Naive thymus-derived CD4-positive, alpha-beta T cell (primary cell): ENCODE measurements around the gene CCDC83. TPM values are rescaled to one million over a fixed set of nuclear protein-coding genes. Genes with fewer than 3 reads are reported as not detected.
"Not testable (repeated sequence)": the region's sequence is repeated elsewhere in the genome, so short reads cannot be mapped to it uniquely, and the experiment has no call there.

ENCODE experiments used
- ATAC-seq: fragments of 150-1000 bp; cut with Tn5 transposase; 2 replicates; pipeline ENCODE4 v1.10.0; 2021; ENCODE audit warnings: mild to moderate bottlenecking, moderate library complexity
- CTCF ChIA-PET: fragments of 350-600 bp; sonication (Branson Sonifier 250); formaldehyde crosslinking; loops from one replicate; lab custom pipeline; 2021; ENCODE audit warnings: antibody characterized with exemption; lab: Charles Lee
- POLR2A ChIA-PET: fragments of 350-600 bp; sonication (Branson Sonifier 250); formaldehyde crosslinking; loops from one replicate; lab custom pipeline; 2021; ENCODE audit warnings: antibody characterized with exemption, inconsistent platforms; lab: Charles Lee
- DNase-seq, 9 donors: peaks; one replicate each; pipeline versions ENCODE4 v3.0.0 to v3.0.0-alpha.2; 2020 to 2022; ENCODE audit warnings: mixed read lengths in 1 of 9
- H3K27ac ChIP-seq: one replicate; pipeline ENCODE4 v1.7.0; 2013; ENCODE audit warnings: mild to moderate bottlenecking, low read depth, low read length, moderate library complexity
- H3K27me3 ChIP-seq, 2 donors: one replicate each; pipeline ENCODE4 v1.7.0; 2013; ENCODE audit warnings: low read length in 2 of 2, mild to moderate bottlenecking in 2 of 2, moderate library complexity in 2 of 2; ENCODE audit not compliant: control insufficient read depth in 2 of 2, insufficient read depth in 2 of 2
- H3K36me3 ChIP-seq, 3 experiments: 1 replicate in 2 of 3; 2 replicates in 1 of 3; pipeline ENCODE4 v1.7.0; 2013; ENCODE audit warnings: low read length in 3 of 3, mild to moderate bottlenecking in 3 of 3, moderate library complexity in 1 of 3; ENCODE audit not compliant: insufficient read depth in 3 of 3, control insufficient read depth in 2 of 3
- H3K4me1 ChIP-seq, 2 donors: one replicate each; pipeline ENCODE4 v1.7.0; 2013; ENCODE audit warnings: low read length in 2 of 2, mild to moderate bottlenecking in 2 of 2, moderate library complexity in 1 of 2; ENCODE audit not compliant: control insufficient read depth in 2 of 2, insufficient read depth in 2 of 2
- H3K4me3 ChIP-seq: 2 replicates; pipeline ENCODE4 v1.7.0; 2013; ENCODE audit warnings: mild to moderate bottlenecking, low read length
- H3K9me3 ChIP-seq, 3 experiments: 1 replicate in 2 of 3; 2 replicates in 1 of 3; pipeline ENCODE4 v1.7.0; 2013; ENCODE audit warnings: low read length in 3 of 3; ENCODE audit not compliant: control insufficient read depth in 2 of 3
- H3K27ac Mint-ChIP-seq, 9 donors: one replicate each; pipeline ENCODE4 v1.8.0; 2020 to 2022; ENCODE audit warnings: mixed read lengths in 9 of 9, mild to moderate bottlenecking in 8 of 9, moderate library complexity in 5 of 9, inconsistent platforms in 2 of 9
- H3K27me3 Mint-ChIP-seq, 5 donors: one replicate each; pipeline ENCODE4 v1.8.0; 2021 to 2022; ENCODE audit warnings: mixed read lengths in 5 of 5, mild to moderate bottlenecking in 1 of 5
- H3K36me3 Mint-ChIP-seq, 5 donors: one replicate each; pipeline ENCODE4 v1.8.0; 2020 to 2022; ENCODE audit warnings: mixed read lengths in 5 of 5, mild to moderate bottlenecking in 3 of 5, inconsistent platforms in 1 of 5
- H3K4me1 Mint-ChIP-seq, 7 donors: one replicate each; pipeline ENCODE4 v1.8.0; 2020 to 2022; ENCODE audit warnings: mixed read lengths in 7 of 7, mild to moderate bottlenecking in 3 of 7, inconsistent platforms in 1 of 7
- H3K4me3 Mint-ChIP-seq, 10 donors: one replicate each; pipeline ENCODE4 v1.8.0; 2020 to 2022; ENCODE audit warnings: mild to moderate bottlenecking in 10 of 10, mixed read lengths in 10 of 10, moderate library complexity in 6 of 10, inconsistent platforms in 2 of 10
- H3K9me3 Mint-ChIP-seq, 11 donors: one replicate each; pipeline ENCODE4 v1.8.0; 2020 to 2022; ENCODE audit warnings: mixed read lengths in 11 of 11, mild to moderate bottlenecking in 4 of 11, inconsistent platforms in 1 of 11, moderate library complexity in 1 of 11
- intact Hi-C, 2 donors: fragments of 100-400 bp; cut with micrococcal nuclease; formaldehyde crosslinking; loops; one replicate each; pipeline ENCODE4 v1.15.1; 2023
- polyA plus RNA-seq, 2 donors: library from polyadenylated mRNA; unstranded; fragments of 300-500 nt; fragmentation: Illumina TruSeq; gene quantifications; one replicate each; pipeline ENCODE4 v1.2.3, GENCODE V29; 2021
- total RNA-seq, 6 experiments: library from RNA in 5 of 6; stranded (reverse) in 5 of 6; gene quantifications; 1 replicate in 5 of 6; 2 replicates in 1 of 6; pipeline ENCODE4 v1.2.3 and lab custom pipeline; 2021 to 2026

CCDC83 gene
- total and polyA plus RNA-seq, 7 experiments from 2014 or later: not detected

DNA sequence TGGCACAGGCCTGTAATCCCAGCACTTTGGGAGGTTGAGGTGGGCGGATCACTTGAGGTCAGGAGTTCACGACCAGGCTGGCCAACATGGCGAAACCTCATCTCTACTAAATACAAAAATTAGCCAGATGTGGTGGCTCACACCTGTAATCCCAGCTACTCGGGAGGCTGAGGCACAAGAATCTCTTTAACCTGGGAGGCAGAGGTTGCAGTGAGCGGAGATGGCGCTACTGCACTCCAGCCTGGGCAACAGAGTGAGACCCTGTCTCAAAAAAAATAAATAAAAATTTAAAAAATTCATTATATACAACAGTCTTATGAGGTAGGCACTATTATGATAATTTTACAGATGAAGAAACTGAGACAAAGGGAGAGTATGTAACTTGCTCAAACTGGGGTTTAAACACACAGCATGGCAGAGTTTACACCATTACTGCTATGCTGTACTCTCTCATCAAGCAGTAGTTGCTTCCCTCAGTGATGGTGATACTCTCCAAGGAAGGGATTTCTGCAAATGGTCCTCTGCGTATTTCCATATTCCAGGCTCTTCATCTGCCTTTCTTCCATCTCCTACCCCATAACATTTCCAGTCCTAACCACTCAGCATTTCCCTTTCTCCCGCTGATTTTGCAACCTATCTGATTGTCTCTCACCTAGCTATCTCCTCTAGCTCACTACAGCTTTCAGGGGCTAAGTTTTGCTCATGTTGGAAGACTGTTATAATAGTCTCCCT is 95.3 kb downstream of the CCDC83 start:
- H3K4me3 ChIP-seq: no peak overlapping the region
- peaks cover 0 to 10% (median 0%) of the 10 kb centered on the region in 3 experiments for H3K36me3 ChIP-seq
- no peaks in the 10 kb centered on the region for H3K27me3 Mint-ChIP-seq
- intact Hi-C loops: no loop called here
- no peak for DNase-seq
- H3K27ac ChIP-seq: no peak overlapping the region
- H3K9me3 ChIP-seq: peaks cover 0 to 24% (median 0%) of the 10 kb centered on the region in 3 experiments
- ATAC-seq: no peak
- H3K27ac Mint-ChIP-seq: peak overlapping the region in 1 of 9 donors; percentile 82
- CTCF ChIA-PET: interaction anchor here (0.6 kb wide), 1 partner anchor 296 kb away, joined by 3 read pairs; no protein-coding TSS in a partner anchor
- H3K4me1 Mint-ChIP-seq: peaks cover 0 to 37% (median 0%) of the 10 kb centered on the region in 7 donors
- H3K9me3 Mint-ChIP-seq: peaks cover 14 to 59% (median 26%) of the 10 kb centered on the region in 11 donors
- peaks cover 13 to 52% (median 25%) of the 10 kb centered on the region in 5 donors for H3K36me3 Mint-ChIP-seq
- POLR2A ChIA-PET: interaction anchor here (0.5 kb wide), 1 partner anchor 252 kb away, joined by 5 read pairs; no protein-coding TSS in a partner anchor
- H3K4me3 Mint-ChIP-seq: no peak overlapping the region
- no peaks in the 10 kb centered on the region for H3K27me3 ChIP-seq
- H3K4me1 ChIP-seq: no peaks in the 10 kb centered on the region

DNA sequence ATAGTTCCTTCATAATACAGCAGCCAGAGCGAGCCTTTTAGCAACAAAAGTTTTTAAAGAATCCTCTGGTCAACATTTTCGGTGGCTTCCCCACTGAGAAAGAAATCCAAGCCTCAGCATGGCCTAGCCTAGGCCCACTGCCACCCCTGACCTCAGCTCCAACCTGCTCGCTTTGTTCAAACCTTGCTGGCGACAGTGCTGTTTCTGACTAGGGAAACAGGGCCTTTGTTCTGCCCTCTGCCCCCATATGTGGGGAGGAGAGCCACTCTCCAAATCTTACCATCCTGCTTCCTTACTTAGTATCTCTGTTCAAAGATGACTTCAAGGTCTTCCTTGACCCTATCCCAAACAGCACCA is 95.8 kb downstream of the CCDC83 start:
- ChIA-PET POLR2A (interaction anchor here (0.5 kb wide), 1 partner anchor 253 kb away, joined by 5 read pairs; no protein-coding TSS in a partner anchor), CTCF (interaction anchor here (0.6 kb wide), 1 partner anchor 297 kb away, joined by 3 read pairs; no protein-coding TSS in a partner anchor)
- Mint-ChIP-seq H3K4me3 (peak overlapping the region in 1 of 10 donors; percentile 19), H3K9me3 (peaks cover 13 to 57% (median 22%) of the 10 kb centered on the region in 11 donors), H3K27me3 (no peaks in the 10 kb centered on the region), H3K27ac (peak overlapping the region in 2 of 9 donors; percentile 29 to 53), H3K36me3 (peaks cover 13 to 49% (median 29%) of the 10 kb centered on the region in 5 donors), H3K4me1 (peaks cover 0 to 32% (median 0%) of the 10 kb centered on the region in 7 donors)
- peaks cover 0 to 15% (median 0%) of the 10 kb centered on the region in 3 experiments for H3K36me3 ChIP-seq
- DNase-seq: no peak
- H3K27me3 ChIP-seq: no peaks in the 10 kb centered on the region
- intact Hi-C loops: no loop called here
- H3K27ac ChIP-seq: no peak overlapping the region
- H3K4me1 ChIP-seq: no peaks in the 10 kb centered on the region
- ATAC-seq: no peak
- peaks cover 0 to 21% (median 0%) of the 10 kb centered on the region in 3 experiments for H3K9me3 ChIP-seq
- no peak overlapping the region for H3K4me3 ChIP-seq

DNA sequence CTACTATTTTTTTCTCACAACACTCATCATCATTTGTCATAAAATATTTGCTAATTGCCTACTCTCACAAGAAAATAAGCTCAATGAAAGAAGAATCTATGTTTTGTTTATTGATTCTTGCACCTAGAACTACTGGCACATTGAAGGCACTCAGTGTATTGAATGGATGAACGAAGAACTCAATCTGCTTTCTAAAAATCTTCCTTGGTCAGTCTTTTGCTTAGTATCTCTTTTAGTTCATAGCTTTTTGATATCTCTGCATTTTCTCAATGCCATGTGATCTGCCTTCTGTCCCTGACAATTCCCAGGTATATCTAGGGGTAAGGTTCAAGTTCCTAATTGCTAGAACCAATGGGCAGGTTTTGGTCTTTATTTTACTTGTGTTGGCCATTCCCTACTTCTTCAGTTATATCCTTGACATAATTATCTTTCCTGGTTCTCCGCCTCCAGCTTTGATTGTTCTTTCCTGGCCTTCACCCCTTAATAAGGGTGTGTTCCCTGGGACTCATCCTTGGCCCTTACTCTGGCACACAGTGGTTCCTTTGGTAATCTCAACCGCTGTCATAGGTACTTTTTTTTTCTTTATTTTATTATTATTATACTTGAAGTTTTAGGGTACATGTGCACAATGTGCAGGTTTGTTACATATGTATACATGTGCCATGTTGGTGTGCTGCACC is 96.4 kb downstream of the CCDC83 start:
- ChIA-PET CTCF (interaction anchor here (0.6 kb wide), 1 partner anchor 298 kb away, joined by 3 read pairs; no protein-coding TSS in a partner anchor), POLR2A (interaction anchor here (0.5 kb wide), 1 partner anchor 253 kb away, joined by 5 read pairs; no protein-coding TSS in a partner anchor)
- Histone ChIP-seq H3K27me3 (no peaks in the 10 kb centered on the region), H3K9me3 (peaks cover 0 to 21% (median 0%) of the 10 kb centered on the region in 3 experiments), H3K36me3 (peaks cover 0 to 20% (median under 1%) of the 10 kb centered on the region in 3 experiments), H3K27ac (no peak overlapping the region), H3K4me1 (no peaks in the 10 kb centered on the region), H3K4me3 (no peak overlapping the region)
- no peaks in the 10 kb centered on the region for H3K27me3 Mint-ChIP-seq
- intact Hi-C loops: no loop called here
- ATAC-seq: no peak
- H3K27ac Mint-ChIP-seq: peak overlapping the region in 4 of 9 donors; percentile 13 to 53 (median 27)
- peaks cover 13 to 51% (median 34%) of the 10 kb centered on the region in 5 donors for H3K36me3 Mint-ChIP-seq
- DNase-seq: no peak
- H3K9me3 Mint-ChIP-seq: peaks cover 11 to 53% (median 18%) of the 10 kb centered on the region in 11 donors
- peaks cover 0 to 28% (median 0%) of the 10 kb centered on the region in 7 donors for H3K4me1 Mint-ChIP-seq
- peak overlapping the region in 1 of 10 donors; percentile 19 for H3K4me3 Mint-ChIP-seq

GRCh38 chr11:85952108-85952485 is 96.9 kb downstream of the CCDC83 start:
- Mint-ChIP-seq H3K9me3 (peaks cover 11 to 53% (median 18%) of the 10 kb centered on the region in 11 donors), H3K36me3 (peaks cover 13 to 50% (median 40%) of the 10 kb centered on the region in 5 donors), H3K4me1 (peaks cover 0 to 26% (median 0%) of the 10 kb centered on the region in 7 donors), H3K27ac (peak overlapping the region in 2 of 9 donors; percentile 42 to 51), H3K4me3 (peak overlapping the region in 2 of 10 donors; percentile 19 to 25)
- POLR2A ChIA-PET, intact Hi-C loops, H3K4me3 ChIP-seq, DNase-seq, H3K4me1 ChIP-seq, H3K27me3 ChIP-seq, H3K27ac ChIP-seq, ATAC-seq, CTCF ChIA-PET, H3K27me3 Mint-ChIP-seq: not testable (repeated sequence)
- peaks cover 0 to 25% (median 6%) of the 10 kb centered on the region in 3 experiments for H3K36me3 ChIP-seq
- H3K9me3 ChIP-seq: peaks cover 0 to 21% (median 0%) of the 10 kb centered on the region in 3 experiments

- peak; percentile 15 for ATAC-seq
- Mint-ChIP-seq H3K36me3 (peaks cover 15 to 59% (median 54%) of the 10 kb centered on the region in 5 donors), H3K27ac (peak overlapping the region in 2 of 9 donors; percentile 13 to 73), H3K27me3 (no peaks in the 10 kb centered on the region), H3K4me1 (peaks cover 0 to 11% (median 0%) of the 10 kb centered on the region in 7 donors), H3K4me3 (no peak overlapping the region), H3K9me3 (peaks cover 11 to 53% (median 18%) of the 10 kb centered on the region in 11 donors)
- no peak overlapping the region for H3K4me3 ChIP-seq
- H3K27me3 ChIP-seq: no peaks in the 10 kb centered on the region
- CTCF ChIA-PET: interaction anchor here (0.6 kb wide), 1 partner anchor 92 kb away, joined by 5 read pairs; no protein-coding TSS in a partner anchor
- H3K36me3 ChIP-seq: peaks cover 0 to 38% (median 7%) of the 10 kb centered on the region in 3 experiments
- DNase-seq: no peak
- H3K9me3 ChIP-seq: peaks cover 0 to 21% (median 0%) of the 10 kb centered on the region in 3 experiments
- intact Hi-C loops: no loop called here
- no peaks in the 10 kb centered on the region for H3K4me1 ChIP-seq
- POLR2A ChIA-PET: no interaction called here
- no peak overlapping the region for H3K27ac ChIP-seq
Measured at GRCh38 chr11:85953491-85954143, 98.4 kb downstream of the CCDC83 start.
